Measurements from ENCODE around the gene GPR176. TPM values are rescaled to one million over a fixed set of nuclear protein-coding genes. Genes with fewer than 3 reads are reported as not detected.

The GPR176 gene
- total RNA-seq, 1 donor from 2014 or later: 4.2 TPM

DNA sequence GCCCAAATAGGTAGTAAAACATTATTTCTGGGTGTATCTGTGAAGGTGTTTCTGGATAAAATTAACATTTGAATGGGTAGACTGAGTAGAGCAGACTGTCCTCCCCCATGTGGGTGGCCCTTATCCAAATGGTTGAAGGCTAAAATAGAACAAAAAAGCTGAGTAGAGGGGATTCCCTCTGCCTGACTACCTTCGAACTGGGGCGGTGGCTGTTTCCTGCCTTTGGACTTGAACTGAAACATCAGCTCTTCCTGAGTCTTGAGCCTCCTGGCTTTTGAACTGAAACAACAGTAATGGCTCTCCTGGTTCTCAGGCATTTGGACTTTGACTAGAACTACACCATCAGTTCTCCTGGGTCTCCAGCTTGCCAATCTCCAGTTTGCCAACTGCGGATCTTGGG, 4.4 kb upstream of the GPR176 start:
- Mint-ChIP-seq H3K4me1 (peaks cover 7% of the 10 kb centered on the region), H3K36me3 (ENCODE audit: low read depth) (no peaks in the 10 kb centered on the region), H3K4me3 (no peak overlapping the region), H3K27ac (ENCODE audit: unreplicated experiment) (no peak overlapping the region), H3K9me3 (peaks cover 5% of the 10 kb centered on the region), H3K27me3 (ENCODE audit: low read depth) (peaks cover 29% of the 10 kb centered on the region)
- TF ChIP-seq, protein P1, sequence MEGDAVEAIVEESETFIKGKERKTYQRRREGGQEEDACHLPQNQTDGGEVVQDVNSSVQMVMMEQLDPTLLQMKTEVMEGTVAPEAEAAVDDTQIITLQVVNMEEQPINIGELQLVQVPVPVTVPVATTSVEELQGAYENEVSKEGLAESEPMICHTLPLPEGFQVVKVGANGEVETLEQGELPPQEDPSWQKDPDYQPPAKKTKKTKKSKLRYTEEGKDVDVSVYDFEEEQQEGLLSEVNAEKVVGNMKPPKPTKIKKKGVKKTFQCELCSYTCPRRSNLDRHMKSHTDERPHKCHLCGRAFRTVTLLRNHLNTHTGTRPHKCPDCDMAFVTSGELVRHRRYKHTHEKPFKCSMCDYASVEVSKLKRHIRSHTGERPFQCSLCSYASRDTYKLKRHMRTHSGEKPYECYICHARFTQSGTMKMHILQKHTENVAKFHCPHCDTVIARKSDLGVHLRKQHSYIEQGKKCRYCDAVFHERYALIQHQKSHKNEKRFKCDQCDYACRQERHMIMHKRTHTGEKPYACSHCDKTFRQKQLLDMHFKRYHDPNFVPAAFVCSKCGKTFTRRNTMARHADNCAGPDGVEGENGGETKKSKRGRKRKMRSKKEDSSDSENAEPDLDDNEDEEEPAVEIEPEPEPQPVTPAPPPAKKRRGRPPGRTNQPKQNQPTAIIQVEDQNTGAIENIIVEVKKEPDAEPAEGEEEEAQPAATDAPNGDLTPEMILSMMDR (conservative IDR thresholded peaks at IDR 0.05): no peak
- no peak for DNase-seq (ENCODE audit: low read depth, low spot score)

GRCh38 chr15:39922462-39923092, 2.5 kb upstream of the GPR176 start:
- TF ChIP-seq, protein P1 (conservative IDR thresholded peaks at IDR 0.05): no peak
- no peak for DNase-seq (ENCODE audit: low read depth, low spot score)
- Mint-ChIP-seq H3K27me3 (ENCODE audit: low read depth) (peaks cover 47% of the 10 kb centered on the region), H3K36me3 (ENCODE audit: low read depth) (peaks cover 4% of the 10 kb centered on the region), H3K4me3 (peak overlapping the region; percentile 61), H3K4me1 (peaks cover 13% of the 10 kb centered on the region), H3K27ac (ENCODE audit: unreplicated experiment) (no peak overlapping the region), H3K9me3 (peaks cover 5% of the 10 kb centered on the region)

DNA sequence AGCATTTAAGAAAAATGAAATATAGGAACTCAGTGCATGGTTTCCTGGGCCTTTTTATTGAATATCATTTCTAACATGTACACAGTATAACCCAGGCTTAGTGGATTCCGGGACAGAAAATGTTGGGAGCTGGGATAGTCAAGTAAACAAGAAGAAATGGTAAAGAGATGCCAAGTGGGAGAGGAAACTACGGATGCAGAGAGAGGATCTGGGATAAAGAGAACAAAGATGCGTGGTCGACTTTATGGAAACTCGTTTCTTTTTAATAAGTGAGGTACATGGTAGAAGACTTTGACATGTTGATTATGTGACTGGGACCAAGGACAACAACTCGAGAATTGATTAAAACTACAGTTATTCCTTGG, 1.2 kb upstream of the GPR176 start:
- Mint-ChIP-seq H3K27me3 (ENCODE audit: low read depth) (peaks cover 58% of the 10 kb centered on the region), H3K27ac (ENCODE audit: unreplicated experiment) (peak overlapping the region; percentile 93), H3K4me1 (peaks cover 13% of the 10 kb centered on the region), H3K9me3 (peaks cover 5% of the 10 kb centered on the region), H3K36me3 (ENCODE audit: low read depth) (peaks cover 4% of the 10 kb centered on the region), H3K4me3 (peak overlapping the region; percentile 90)
- no peak for DNase-seq (ENCODE audit: low read depth, low spot score)
- TF ChIP-seq, protein P1 (conservative IDR thresholded peaks at IDR 0.05): no peak

DNA sequence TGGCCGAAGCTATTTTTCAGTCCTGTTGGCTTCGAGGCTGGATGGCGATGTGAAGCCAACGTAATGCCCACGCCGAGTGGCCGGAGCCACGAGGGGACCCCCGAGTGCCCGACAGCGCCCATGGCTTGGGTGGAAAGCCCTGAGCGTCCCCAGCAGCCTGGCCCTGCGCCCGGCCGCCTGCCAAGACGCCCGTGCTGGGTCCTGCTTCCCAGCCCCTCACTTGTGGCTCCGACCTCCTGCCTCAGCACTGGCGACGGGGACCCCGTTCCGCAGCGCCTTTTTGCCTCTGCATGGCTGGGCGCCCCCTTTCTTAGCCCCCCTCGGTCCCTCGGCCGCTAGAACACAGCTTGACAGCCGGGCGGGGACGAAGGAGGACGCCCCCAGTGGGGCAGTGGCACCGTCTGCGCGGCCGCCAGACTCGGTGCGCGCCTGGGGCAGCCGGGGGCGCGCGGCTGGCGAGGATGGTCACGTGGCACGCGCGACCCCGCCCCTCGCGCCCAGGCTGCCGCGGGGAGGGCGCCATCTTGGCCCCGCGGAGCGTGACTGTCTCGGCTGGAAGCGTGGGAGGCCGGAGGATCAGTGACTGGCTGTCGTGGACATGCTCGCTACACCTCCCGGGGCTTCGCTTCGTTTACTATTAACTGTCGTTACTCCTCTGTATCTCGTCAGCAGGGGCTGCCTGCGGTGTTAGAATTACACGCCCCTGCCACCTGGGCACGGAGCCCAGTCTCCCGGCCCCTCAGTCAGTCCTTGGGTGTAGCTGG, 626 bp upstream of the GPR176 start:
- Mint-ChIP-seq H3K4me3 (peak overlapping the region; percentile 90), H3K27me3 (ENCODE audit: low read depth) (peaks cover 63% of the 10 kb centered on the region), H3K4me1 (peaks cover 13% of the 10 kb centered on the region), H3K27ac (ENCODE audit: unreplicated experiment) (peak overlapping the region; percentile 93), H3K9me3 (peaks cover 5% of the 10 kb centered on the region), H3K36me3 (ENCODE audit: low read depth) (peaks cover 4% of the 10 kb centered on the region)
- TF ChIP-seq, protein P1 (conservative IDR thresholded peaks at IDR 0.05): no peak
- peak; percentile 67 for DNase-seq (ENCODE audit: low read depth, low spot score)

- H3K27ac Mint-ChIP-seq (ENCODE audit: unreplicated experiment): no peak overlapping the region
- H3K9me3 Mint-ChIP-seq: peaks cover 12% of the 10 kb centered on the region
- DNase-seq (ENCODE audit: low read depth, low spot score): peak; percentile 14
- H3K4me3 Mint-ChIP-seq: peak overlapping the region; percentile 45
- H3K27me3 Mint-ChIP-seq (ENCODE audit: low read depth): peaks cover 63% of the 10 kb centered on the region
- peaks cover 7% of the 10 kb centered on the region for H3K36me3 Mint-ChIP-seq (ENCODE audit: low read depth)
- TF ChIP-seq, protein P1 (conservative IDR thresholded peaks at IDR 0.05): no peak
- H3K4me1 Mint-ChIP-seq: peaks cover 13% of the 10 kb centered on the region
Observed at GRCh38 chr15:39919411-39919747, 687 bp downstream of the GPR176 start.

Measured in neural crest cell (in vitro differentiated cells).